Nephron progenitor cell (in vitro differentiated cells): ENCODE measurements around the gene GPSM3.

ENCODE experiments used
- DNase-seq: peaks from one replicate; pipeline ENCODE4 v3.0.0; 2021
- H3K27ac Mint-ChIP-seq: 2 replicates; pipeline ENCODE4 v1.8.0; 2021; ENCODE audit warnings: mild to moderate bottlenecking, moderate library complexity, mixed read lengths
- H3K27me3 Mint-ChIP-seq: 2 replicates; pipeline ENCODE4 v1.8.0; 2021; ENCODE audit warnings: mild to moderate bottlenecking, low read depth, mixed read lengths; ENCODE audit not compliant: poor library complexity
- H3K36me3 Mint-ChIP-seq: 2 replicates; pipeline ENCODE4 v1.8.0; 2021; ENCODE audit warnings: low read depth, mixed read lengths
- H3K4me1 Mint-ChIP-seq: 2 replicates; pipeline ENCODE4 v1.8.0; 2021; ENCODE audit warnings: mixed read lengths
- H3K4me3 Mint-ChIP-seq: 2 replicates; pipeline ENCODE4 v1.8.0; 2021; ENCODE audit warnings: mild to moderate bottlenecking, moderate library complexity, mixed read lengths
- H3K9me3 Mint-ChIP-seq: 2 replicates; pipeline ENCODE4 v1.8.0; 2021; ENCODE audit warnings: mild to moderate bottlenecking, moderate library complexity, mixed read lengths
- CTCF ChIP-seq: fragments of 200-600 bp; sonication (generic); IDR thresholded peaks from 2 replicates; pipeline ENCODE4 v1.5.0; 2021; ENCODE audit warnings: antibody characterized with exemption

GPSM3 gene

DNA sequence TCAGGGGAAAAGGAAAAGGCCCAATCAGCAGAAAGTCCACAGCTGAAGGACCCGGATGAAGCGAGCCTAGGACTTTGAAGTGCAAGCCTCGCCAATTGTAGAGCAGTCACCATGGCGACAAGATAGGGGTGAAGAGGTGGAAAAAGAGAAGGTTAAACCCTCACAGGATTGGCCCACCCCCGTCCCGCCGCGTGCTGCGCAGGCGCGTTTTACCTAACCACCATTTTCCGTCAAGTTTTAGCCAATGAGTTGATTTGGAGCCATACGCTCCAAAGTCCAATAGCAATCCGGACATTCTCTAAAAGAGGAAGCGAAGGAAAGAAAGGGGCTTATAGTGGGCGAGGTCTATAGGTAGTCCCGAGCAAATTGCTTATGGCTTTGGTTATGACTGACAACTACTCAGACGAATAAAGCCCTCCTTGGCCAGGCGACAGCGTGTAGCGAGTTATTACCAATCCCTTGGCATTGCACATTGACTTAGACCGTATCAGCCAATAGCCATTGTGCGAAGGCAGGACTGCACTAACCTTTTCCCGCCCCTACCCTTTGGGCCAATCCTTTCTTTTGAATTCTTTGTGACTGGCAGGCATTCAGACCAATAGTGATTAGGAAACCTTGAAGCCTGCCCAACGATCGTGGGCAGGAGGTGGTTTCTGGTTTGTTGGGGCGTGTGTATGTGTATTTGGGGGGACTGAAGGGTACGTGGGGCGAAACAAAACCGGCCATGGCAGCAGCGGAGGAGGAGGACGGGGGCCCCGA, 14.5 kb downstream of the GPSM3 start, which contains the start of gene RNF5:
RNF5 (plus strand) TSS at position 618 of the 759 bp plus-strand sequence; CDS start at position 725, 107 bp downstream.
- DNase-seq, result peak; percentile 89
- no peaks in the 10 kb centered on the region for H3K27me3 Mint-ChIP-seq
- peaks cover 23% of the 10 kb centered on the region for H3K36me3 Mint-ChIP-seq
- peaks cover 75% of the 10 kb centered on the region for H3K4me1 Mint-ChIP-seq
- H3K9me3 Mint-ChIP-seq, result no peaks in the 10 kb centered on the region
- peak within 1 kb of the TSS; percentile 93 for H3K4me3 Mint-ChIP-seq
- H3K27ac Mint-ChIP-seq, result peak within 1 kb of the TSS; percentile 90
- TF ChIP-seq CTCF, result no peak

GRCh38 chr6:32177183-32177787, 15.2 kb downstream of the GPSM3 start:
- peaks cover 80% of the 10 kb centered on the region for H3K4me1 Mint-ChIP-seq
- no peak for TF ChIP-seq CTCF

GRCh38 chr6:32176476-32177182, 15.8 kb downstream of the GPSM3 start:
- Mint-ChIP-seq H3K9me3 (no peaks in the 10 kb centered on the region), H3K4me1 (peaks cover 80% of the 10 kb centered on the region), H3K27ac (peak overlapping the region; percentile 90), H3K27me3 (no peaks in the 10 kb centered on the region), H3K4me3 (peak overlapping the region; percentile 93), H3K36me3 (peaks cover 23% of the 10 kb centered on the region)
- no peak for TF ChIP-seq CTCF
- no peak for DNase-seq

More at GRCh38 chr6:32177183-32177787, 15.2 kb downstream of the GPSM3 start:
- H3K27ac Mint-ChIP-seq, result peak overlapping the region; percentile 90
- H3K9me3 Mint-ChIP-seq, result no peaks in the 10 kb centered on the region
- DNase-seq, result peak; percentile 46
- H3K36me3 Mint-ChIP-seq, result peaks cover 23% of the 10 kb centered on the region
- H3K4me3 Mint-ChIP-seq, result peak overlapping the region; percentile 93
- H3K27me3 Mint-ChIP-seq, result no peaks in the 10 kb centered on the region

GRCh38 chr6:32175711-32176475, 16.6 kb downstream of the GPSM3 start, which contains the start of gene AGPAT1:
TSS of gene AGPAT1 (minus strand) at chr6:32176084. CDS start at chr6:32171496, 4,588 bp downstream.
- no peaks in the 10 kb centered on the region for H3K27me3 Mint-ChIP-seq
- H3K4me1 Mint-ChIP-seq, result peaks cover 72% of the 10 kb centered on the region
- peak within 1 kb of the TSS; percentile 93 for H3K4me3 Mint-ChIP-seq
- no peak for TF ChIP-seq CTCF
- H3K27ac Mint-ChIP-seq, result peak within 1 kb of the TSS; percentile 90
- H3K36me3 Mint-ChIP-seq, result peaks cover 23% of the 10 kb centered on the region
- DNase-seq, result peak; percentile 99
- no peaks in the 10 kb centered on the region for H3K9me3 Mint-ChIP-seq

- Mint-ChIP-seq H3K27ac (no peak overlapping the region), H3K27me3 (no peaks in the 10 kb centered on the region), H3K4me1 (peaks cover 66% of the 10 kb centered on the region), H3K9me3 (no peaks in the 10 kb centered on the region), H3K4me3 (peak overlapping the region; percentile 93), H3K36me3 (peaks cover 23% of the 10 kb centered on the region)
- no peak for DNase-seq
- no peak for TF ChIP-seq CTCF
Observed at GRCh38 chr6:32175322-32175710, 17.1 kb downstream of the GPSM3 start.
